H9 (cell line): ENCODE data around the gene CBLL1. TPM values are rescaled to one million over a fixed set of nuclear protein-coding genes. Genes with fewer than 3 reads are reported as not detected.

ENCODE experiments used
- DNase-seq: peaks from one replicate; pipeline ENCODE4 v3.0.0-alpha.2; 2017
- H2AFZ ChIP-seq: one replicate; pipeline ENCODE4 v1.6.1; 2013; ENCODE audit warnings: mild to moderate bottlenecking, low read length, control low read depth, moderate library complexity
- H2AK5ac ChIP-seq: 2 replicates; pipeline ENCODE4 v1.6.1; 2013; ENCODE audit warnings: low read length, control low read depth, mixed read lengths; ENCODE audit not compliant: insufficient read length
- H2BK120ac ChIP-seq: one replicate; pipeline ENCODE4 v1.6.1; 2013; ENCODE audit warnings: low read depth, mild to moderate bottlenecking, low read length, control low read depth, inconsistent platforms; ENCODE audit not compliant: poor library complexity, severe bottlenecking
- H2BK12ac ChIP-seq: 2 replicates; pipeline ENCODE4 v1.6.1; 2013; ENCODE audit warnings: low read length, control low read depth, mixed read lengths, low read depth; ENCODE audit not compliant: insufficient read length
- H2BK15ac ChIP-seq: 2 replicates; pipeline ENCODE4 v1.6.1; 2013; ENCODE audit warnings: low read depth, low read length, control low read depth
- H2BK20ac ChIP-seq: one replicate; pipeline ENCODE4 v1.6.1; 2013; ENCODE audit warnings: low read depth, mild to moderate bottlenecking, low read length, control low read depth, inconsistent platforms; ENCODE audit not compliant: poor library complexity, severe bottlenecking
- H2BK5ac ChIP-seq: 2 replicates; pipeline ENCODE4 v1.6.1; 2013; ENCODE audit warnings: low read length, control low read depth, mixed read lengths; ENCODE audit not compliant: insufficient read length
- H3K14ac ChIP-seq: 2 replicates; pipeline ENCODE4 v1.6.1; 2013; ENCODE audit warnings: low read length, control low read depth; ENCODE audit not compliant: insufficient read depth
- H3K18ac ChIP-seq: 2 replicates; pipeline ENCODE4 v1.6.1; 2013; ENCODE audit warnings: low read depth, mild to moderate bottlenecking, mixed read lengths, low read length, control low read depth; ENCODE audit not compliant: insufficient read length
- H3K23ac ChIP-seq: 2 replicates; pipeline ENCODE4 v1.6.1; 2013; ENCODE audit warnings: low read length, control low read depth, mixed read lengths, low read depth; ENCODE audit not compliant: insufficient read length
- H3K23me2 ChIP-seq: 2 replicates; pipeline ENCODE4 v1.6.1; 2013; ENCODE audit warnings: low read depth, mild to moderate bottlenecking, mixed read lengths, low read length, control low read depth; ENCODE audit not compliant: insufficient read length, poor library complexity, severe bottlenecking
- H3K27ac ChIP-seq: 2 replicates; pipeline ENCODE4 v1.5.1; 2013; ENCODE audit warnings: low read length, control low read depth, mixed read lengths, low read depth; ENCODE audit not compliant: insufficient read length
- H3K27me3 ChIP-seq: 2 replicates; pipeline ENCODE4 v1.6.1; 2013; ENCODE audit warnings: low read length, control low read depth, inconsistent platforms; ENCODE audit not compliant: insufficient read depth
- H3K4ac ChIP-seq: 2 replicates; pipeline ENCODE4 v1.6.1; 2013; ENCODE audit warnings: low read depth, mild to moderate bottlenecking, control low read depth, inconsistent platforms, low read length, moderate library complexity
- H3K4me1 ChIP-seq: 2 replicates; pipeline ENCODE4 v1.6.1; 2013; ENCODE audit warnings: low read length, control low read depth, inconsistent platforms; ENCODE audit not compliant: insufficient read depth
- H3K4me2 ChIP-seq: 2 replicates; pipeline ENCODE4 v1.6.1; 2013; ENCODE audit warnings: low read length, control low read depth, mixed read lengths; ENCODE audit not compliant: insufficient read length, insufficient read depth
- H3K56ac ChIP-seq: 2 replicates; pipeline ENCODE4 v1.6.1; 2013; ENCODE audit warnings: low read depth, mild to moderate bottlenecking, mixed read lengths, low read length, control low read depth; ENCODE audit not compliant: insufficient read length
- H3K79me1 ChIP-seq: 2 replicates; pipeline ENCODE4 v1.6.1; 2013; ENCODE audit warnings: low read depth, mild to moderate bottlenecking, moderate library complexity, low read length, control low read depth, inconsistent platforms; ENCODE audit not compliant: insufficient read depth, poor library complexity, severe bottlenecking
- H3K79me2 ChIP-seq: 2 replicates; pipeline ENCODE4 v1.6.1; 2013; ENCODE audit warnings: low read length, control low read depth, inconsistent platforms; ENCODE audit not compliant: insufficient read depth
- H3K9ac ChIP-seq: 2 replicates; pipeline ENCODE4 v1.6.1; 2013; ENCODE audit warnings: low read length, control low read depth, mixed read lengths; ENCODE audit not compliant: insufficient read length; ENCODE audit errors: extremely low read depth
- H3K9me3 ChIP-seq: one replicate; pipeline ENCODE4 v1.6.1; 2013; ENCODE audit warnings: low read depth, low read length, inconsistent platforms; ENCODE audit not compliant: control insufficient read depth
- H3T11ph ChIP-seq: one replicate; pipeline ENCODE4 v1.6.1; 2013; ENCODE audit warnings: mild to moderate bottlenecking, low read length, control low read depth, inconsistent platforms
- H4K20me1 ChIP-seq: one replicate; pipeline ENCODE4 v1.6.1; 2013; ENCODE audit not compliant: control insufficient read depth, insufficient read length, insufficient read depth
- H4K5ac ChIP-seq: 2 replicates; pipeline ENCODE4 v1.6.1; 2013; ENCODE audit warnings: low read depth, mild to moderate bottlenecking, mixed read lengths, low read length, control low read depth; ENCODE audit not compliant: insufficient read length
- H4K8ac ChIP-seq: replicated peaks from 2 replicates; pipeline ENCODE4 v1.6.1; 2013; ENCODE audit warnings: low read length, control low read depth, mixed read lengths, low read depth; ENCODE audit not compliant: insufficient read length
- H4K91ac ChIP-seq: 2 replicates; pipeline ENCODE4 v1.6.1; 2013; ENCODE audit warnings: low read depth, mild to moderate bottlenecking, moderate library complexity, mixed read lengths, low read length, control low read depth; ENCODE audit not compliant: insufficient read length
- H3K27ac Mint-ChIP-seq, 3 experiments: 2 replicates in 2 of 3; 3 replicates in 1 of 3; pipeline ENCODE4 v1.8.0; 2020 to 2021; ENCODE audit warnings: mixed read lengths in 3 of 3, mild to moderate bottlenecking in 1 of 3, moderate library complexity in 1 of 3
- H3K27me3 Mint-ChIP-seq: 2 replicates; pipeline ENCODE4 v1.8.0; 2021; ENCODE audit warnings: low read depth, mild to moderate bottlenecking, moderate library complexity, mixed read lengths
- H3K36me3 Mint-ChIP-seq, 3 experiments: 2 replicates in 2 of 3; 3 replicates in 1 of 3; pipeline ENCODE4 v1.8.0; 2020 to 2021; ENCODE audit warnings: low read depth in 3 of 3, mixed read lengths in 3 of 3; ENCODE audit not compliant: insufficient read depth in 1 of 3
- H3K4me1 Mint-ChIP-seq, 2 experiments: 2 replicates each; pipeline ENCODE4 v1.8.0; 2020; ENCODE audit warnings: mixed read lengths in 2 of 2
- H3K4me3 Mint-ChIP-seq, 2 experiments: 2 replicates in 1 of 2; 3 replicates in 1 of 2; pipeline ENCODE4 v1.8.0; 2020 to 2021; ENCODE audit warnings: mild to moderate bottlenecking in 2 of 2, mixed read lengths in 2 of 2, moderate library complexity in 1 of 2
- H3K9me3 Mint-ChIP-seq, 2 experiments: 2 replicates in 1 of 2; 3 replicates in 1 of 2; pipeline ENCODE4 v1.8.0; 2020; ENCODE audit warnings: mild to moderate bottlenecking in 2 of 2, mixed read lengths in 2 of 2, moderate library complexity in 1 of 2
- CTCF ChIP-seq: fragments of 200-600 bp; sonication (generic); conservative IDR thresholded peaks from 3 replicates; pipeline ENCODE4 v1.8.0; 2021; ENCODE audit warnings: antibody characterized with exemption, mild to moderate bottlenecking
- WGBS: extraction: QIAGEN DNeasy Blood & Tissue Kit; methylation state at CpG from one replicate; pipeline ENCODE4 v1.1.7; 2013; ENCODE audit warnings: missing lambda C conversion rate, low lambda C conversion rate, mixed read lengths; ENCODE audit not compliant: insufficient read length; ENCODE audit errors: extremely low coverage; 5-methylcytosine and 5-hydroxymethylcytosine counted together
- total RNA-seq: library from RNA; stranded (reverse); gene quantifications from 2 replicates; pipeline ENCODE4 v1.2.1, GENCODE V29; 2021

CBLL1 gene
- total RNA-seq, 1 experiment from 2014 or later: 32.2 TPM

DNA sequence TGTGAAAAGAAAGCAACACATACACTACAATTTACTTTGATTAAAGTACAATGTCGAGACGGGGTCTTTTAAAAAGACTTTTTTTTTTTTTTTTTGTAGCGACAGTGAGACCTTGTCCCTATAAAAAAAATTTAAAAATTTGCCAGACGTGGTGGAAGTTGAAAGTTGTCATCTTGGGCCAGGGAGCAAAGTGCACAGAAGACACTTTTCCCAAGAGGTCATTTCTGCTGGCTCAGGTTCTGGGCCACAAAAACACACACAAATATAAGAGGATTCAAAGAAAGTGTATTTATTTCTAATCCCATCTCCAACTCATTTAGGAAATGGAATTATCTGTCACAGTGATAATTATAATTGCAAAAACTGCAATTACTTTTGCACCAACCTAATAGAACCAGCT, 34.3 kb downstream of the CBLL1 start:
- Histone ChIP-seq H4K91ac (no peak overlapping the region), H3T11ph (no peak overlapping the region), H3K27me3 (no peaks in the 10 kb centered on the region), H3K56ac (no peak overlapping the region), H3K4me2 (no peak overlapping the region), H2BK12ac (no peak overlapping the region), H4K8ac (no peak overlapping the region), H2AK5ac (no peak overlapping the region), H2BK20ac (no peak overlapping the region), H3K79me1 (no peaks in the 10 kb centered on the region), H3K4me1 (no peaks in the 10 kb centered on the region), H2BK15ac (no peak overlapping the region), H2AFZ (no peak overlapping the region), H3K9me3 (no peaks in the 10 kb centered on the region), H3K23me2 (no peaks in the 10 kb centered on the region), H3K27ac (no peak overlapping the region), H3K9ac (no peak overlapping the region), H3K4ac (no peak overlapping the region), H2BK120ac (no peak overlapping the region), H4K20me1 (no peaks in the 10 kb centered on the region), H3K18ac (no peak overlapping the region), H3K23ac (no peak overlapping the region), H3K14ac (no peak overlapping the region), H2BK5ac (no peak overlapping the region), H3K79me2 (no peaks in the 10 kb centered on the region), H4K5ac (no peak overlapping the region)
- Mint-ChIP-seq H3K36me3 (no peaks in the 10 kb centered on the region), H3K4me3 (no peak overlapping the region), H3K9me3 (no peaks in the 10 kb centered on the region), H3K27me3 (no peaks in the 10 kb centered on the region), H3K4me1 (no peaks in the 10 kb centered on the region), H3K27ac (no peak overlapping the region)
- no peak for DNase-seq
- no peak for TF ChIP-seq CTCF
- WGBS: no CpG with 5 or more reads among the region's 4 CpGs
